ENCODE measurements around the gene RAP1A. TPM values are rescaled to one million over a fixed set of nuclear protein-coding genes. Genes with fewer than 3 reads are reported as not detected.
"Not testable (repeated sequence)": the region's sequence is repeated elsewhere in the genome, so short reads cannot be mapped to it uniquely, and the experiment has no call there.

The RAP1A gene
- total RNA-seq, 2 donors from 2014 or later: 28.5 to 35.0 TPM

GRCh38 chr1:111605576-111605975 lies 14.0 kb upstream of the RAP1A start:
- no peak overlapping the region for H3K4me3 ChIP-seq (ENCODE audit: low read length)
- H3K9ac ChIP-seq (ENCODE audit: extremely low read depth, low read length, poor library complexity, severe bottlenecking): no peak overlapping the region
- DNase-seq: no peak
- peaks cover 20% of the 10 kb centered on the region for H3K9me3 Mint-ChIP-seq
- H3K4me3 Mint-ChIP-seq: no peak overlapping the region
- no peaks in the 10 kb centered on the region for H3K4me1 Mint-ChIP-seq
- peaks cover 5% of the 10 kb centered on the region for H3K27me3 ChIP-seq (ENCODE audit: control insufficient read depth, insufficient read depth, low read length, poor library complexity, severe bottlenecking)
- TF ChIP-seq CTCF (conservative IDR thresholded peaks at IDR 0.05): no peak
- H3K4me1 ChIP-seq (ENCODE audit: control insufficient read depth, insufficient read depth, low read length): no peaks in the 10 kb centered on the region
- H3K27ac ChIP-seq (ENCODE audit: low read depth, low read length): peak overlapping the region; percentile 29
- peaks cover 8% of the 10 kb centered on the region for H3K9me3 ChIP-seq (ENCODE audit: control insufficient read depth, low read length)
- H3K36me3 ChIP-seq (ENCODE audit: control insufficient read depth, insufficient read depth, low read length): no peaks in the 10 kb centered on the region
- H3K36me3 Mint-ChIP-seq (ENCODE audit: low read depth): no peaks in the 10 kb centered on the region
- H3K27me3 Mint-ChIP-seq (ENCODE audit: insufficient read depth): peaks cover 14% of the 10 kb centered on the region
- no peak overlapping the region for H3K27ac Mint-ChIP-seq

GRCh38 chr1:111606457-111607215 lies 13.0 kb upstream of the RAP1A start:
- 94% methylated on average over 3 to 5 of the region's 8 CpGs for whole genome bisulfite sequencing, 2 experiments (ENCODE audit: insufficient coverage in 1 of 2, insufficient read length in 1 of 2)
- peaks cover 11% of the 10 kb centered on the region for H3K27me3 ChIP-seq (ENCODE audit: control insufficient read depth, insufficient read depth, low read length, poor library complexity, severe bottlenecking)
- H3K27ac Mint-ChIP-seq; DNase-seq; H3K4me3 Mint-ChIP-seq; H3K36me3 Mint-ChIP-seq (ENCODE audit: low read depth); H3K9ac ChIP-seq (ENCODE audit: extremely low read depth, low read length, poor library complexity, severe bottlenecking); H3K4me3 ChIP-seq (ENCODE audit: low read length); H3K27ac ChIP-seq (ENCODE audit: low read depth, low read length); H3K4me1 ChIP-seq (ENCODE audit: control insufficient read depth, insufficient read depth, low read length); H3K36me3 ChIP-seq (ENCODE audit: control insufficient read depth, insufficient read depth, low read length); H3K9me3 ChIP-seq (ENCODE audit: control insufficient read depth, low read length); H3K4me1 Mint-ChIP-seq: not testable (repeated sequence)
- Mint-ChIP-seq H3K9me3 (peaks cover 20% of the 10 kb centered on the region), H3K27me3 (ENCODE audit: insufficient read depth) (peaks cover 20% of the 10 kb centered on the region)

- peaks cover 20% of the 10 kb centered on the region for H3K9me3 Mint-ChIP-seq
- H3K27me3 Mint-ChIP-seq (ENCODE audit: insufficient read depth): peaks cover 31% of the 10 kb centered on the region
- H3K27ac Mint-ChIP-seq; H3K4me3 Mint-ChIP-seq; H3K27ac ChIP-seq (ENCODE audit: low read depth, low read length); H3K9me3 ChIP-seq (ENCODE audit: control insufficient read depth, low read length); H3K9ac ChIP-seq (ENCODE audit: extremely low read depth, low read length, poor library complexity, severe bottlenecking); H3K36me3 Mint-ChIP-seq (ENCODE audit: low read depth); H3K36me3 ChIP-seq (ENCODE audit: control insufficient read depth, insufficient read depth, low read length); H3K4me1 ChIP-seq (ENCODE audit: control insufficient read depth, insufficient read depth, low read length); DNase-seq; H3K4me1 Mint-ChIP-seq; H3K4me3 ChIP-seq (ENCODE audit: low read length): not testable (repeated sequence)
- H3K27me3 ChIP-seq (ENCODE audit: control insufficient read depth, insufficient read depth, low read length, poor library complexity, severe bottlenecking): peaks cover 16% of the 10 kb centered on the region
- WGBS, 2 experiments (ENCODE audit: insufficient coverage in 1 of 2, insufficient read length in 1 of 2): 97 to 98% methylated on average over 18 to 23 of the region's 24 CpGs
Observed at GRCh38 chr1:111608528-111608927, 11.1 kb upstream of the RAP1A start.

GRCh38 chr1:111611986-111612385 lies 7.6 kb upstream of the RAP1A start:
- no peaks in the 10 kb centered on the region for H3K4me1 Mint-ChIP-seq
- H3K36me3 Mint-ChIP-seq (ENCODE audit: low read depth): no peaks in the 10 kb centered on the region
- no peak for DNase-seq
- Histone ChIP-seq H3K4me3 (ENCODE audit: low read length) (no peak overlapping the region), H3K36me3 (ENCODE audit: control insufficient read depth, insufficient read depth, low read length) (no peaks in the 10 kb centered on the region), H3K4me1 (ENCODE audit: control insufficient read depth, insufficient read depth, low read length) (no peaks in the 10 kb centered on the region), H3K9me3 (ENCODE audit: control insufficient read depth, low read length) (peaks cover 8% of the 10 kb centered on the region), H3K27me3 (ENCODE audit: control insufficient read depth, insufficient read depth, low read length, poor library complexity, severe bottlenecking) (peaks cover 51% of the 10 kb centered on the region), H3K9ac (ENCODE audit: extremely low read depth, low read length, poor library complexity, severe bottlenecking) (no peak overlapping the region), H3K27ac (ENCODE audit: low read depth, low read length) (no peak overlapping the region)
- WGBS, 2 experiments (ENCODE audit: insufficient coverage in 1 of 2, insufficient read length in 1 of 2): 82 to 100% methylated on average over 1 of the region's 2 CpGs
- no peak overlapping the region for H3K27ac Mint-ChIP-seq
- H3K9me3 Mint-ChIP-seq: peaks cover 16% of the 10 kb centered on the region
- peaks cover 58% of the 10 kb centered on the region for H3K27me3 Mint-ChIP-seq (ENCODE audit: insufficient read depth)
- no peak overlapping the region for H3K4me3 Mint-ChIP-seq
- TF ChIP-seq CTCF (conservative IDR thresholded peaks at IDR 0.05): no peak
